Measurements from ENCODE around the gene TUBB2B. TPM values are rescaled to one million over a fixed set of nuclear protein-coding genes. Genes with fewer than 3 reads are reported as not detected.

Gene TUBB2B
- total and polyA plus RNA-seq, 10 of the 15 experiments (the other 5 are each of a cell fraction or from before 2014, with no cell fraction given), result 2.6 to 75.2 (median 21.2) TPM

DNA sequence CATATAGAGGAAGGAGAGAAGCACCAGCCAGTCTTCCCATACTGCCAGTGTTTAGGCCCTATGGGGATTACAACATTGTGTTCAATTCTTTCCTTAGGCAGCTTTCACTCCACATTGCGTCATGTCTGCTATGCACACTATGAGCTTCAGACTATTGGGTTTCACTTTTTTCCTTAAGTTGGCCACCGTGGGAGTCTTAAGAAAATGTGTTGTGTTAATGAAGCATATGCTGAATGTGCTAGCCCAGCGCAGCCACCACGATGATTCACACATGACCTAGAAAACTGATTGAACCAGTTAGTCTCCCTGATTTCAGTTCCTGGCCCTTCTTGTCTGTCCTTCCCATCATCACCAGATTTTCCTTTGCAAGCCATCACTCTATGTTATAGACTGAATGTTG is 21.5 kb downstream of the TUBB2B start:
- Histone ChIP-seq H3K4me1 (ENCODE audit: control insufficient read depth, insufficient read depth, low read length) (peaks cover 54% of the 10 kb centered on the region), H3K27me3 (replicated peaks in 1 of 2; ENCODE audit: control insufficient read depth in 2 of 2, insufficient read depth in 2 of 2, low read length in 1 of 2) (no peaks in the 10 kb centered on the region), H3K9ac (ENCODE audit: control insufficient read depth, insufficient read depth, low read length) (no peak overlapping the region), H2AFZ (ENCODE audit: control insufficient read depth, low read depth, low read length) (no peak overlapping the region), H3K79me2 (ENCODE audit: control insufficient read depth, insufficient read depth, low read length) (no peaks in the 10 kb centered on the region), H3K4me2 (ENCODE audit: control insufficient read depth, insufficient read depth) (no peak overlapping the region), H3K36me3 (ENCODE audit: control insufficient read depth in 2 of 2, insufficient read depth in 2 of 2, low read length in 1 of 2) (no peaks in the 10 kb centered on the region), H3K27ac (ENCODE audit: control insufficient read depth, insufficient read depth) (no peak overlapping the region), H4K20me1 (ENCODE audit: control insufficient read depth, insufficient read depth) (no peaks in the 10 kb centered on the region), H3K9me3 (replicated peaks; ENCODE audit: control insufficient read depth, insufficient read depth, low read length) (peaks cover 4% of the 10 kb centered on the region; the same call in 2 of the 3 replicates), H3K4me3 (no peak overlapping the region)
- FAIRE-seq, result no peak
- 55% methylated on average over 4 of the region's 4 CpGs for WGBS (ENCODE audit: insufficient coverage, insufficient replicate concordance, low lambda C conversion rate, missing lambda C conversion rate)
- SMC1A ChIA-PET (ENCODE audit: uncharacterized antibody, unreplicated experiment), result no interaction called here
- no peak for DNase-seq (ENCODE audit: low read depth, low spot score)
- intact Hi-C loops (cut with micrococcal nuclease; ENCODE audit: unreplicated experiment) (loop anchor here (10.0 kb wide), 1 partner anchor 341 kb away; no protein-coding TSS in a partner anchor), in situ Hi-C loops (cut with MboI) (no loop called here)
- POLR2A ChIA-PET, result interaction anchor here (0.6 kb wide), 1 partner anchor 981 kb away, joined by 3 read pairs; no protein-coding TSS in a partner anchor
- no TSS peak for BruUV-seq (replicated peaks)
- CTCF ChIA-PET, result no interaction called here
- no peak for TF ChIP-seq SREBF1 (IDR thresholded peaks at IDR 0.05; ENCODE audit: low read length)
- TF ChIP-seq RB1 (IDR thresholded peaks at IDR 0.05; ENCODE audit: borderline replicate concordance), result no peak
- no peak for TF ChIP-seq RCOR1 (conservative IDR thresholded peaks at IDR 0.05; ENCODE audit: low read depth, low read length)
- no peak for TF ChIP-seq E2F4 (IDR thresholded peaks at IDR 0.05; ENCODE audit: low read depth, low read length)
- TF ChIP-seq SIX5 (IDR thresholded peaks at IDR 0.05; ENCODE audit: low read depth, low read length, severe bottlenecking), result no peak
- no peak for TF ChIP-seq SRF (IDR thresholded peaks at IDR 0.05; ENCODE audit: low read depth in 2 of 2, low read length in 2 of 2)
- TF ChIP-seq JUND (IDR thresholded peaks at IDR 0.05; ENCODE audit: low read depth, low read length), result no peak
- no peak for TF ChIP-seq HDAC2 (IDR thresholded peaks at IDR 0.05)
- TF ChIP-seq, protein P1, sequence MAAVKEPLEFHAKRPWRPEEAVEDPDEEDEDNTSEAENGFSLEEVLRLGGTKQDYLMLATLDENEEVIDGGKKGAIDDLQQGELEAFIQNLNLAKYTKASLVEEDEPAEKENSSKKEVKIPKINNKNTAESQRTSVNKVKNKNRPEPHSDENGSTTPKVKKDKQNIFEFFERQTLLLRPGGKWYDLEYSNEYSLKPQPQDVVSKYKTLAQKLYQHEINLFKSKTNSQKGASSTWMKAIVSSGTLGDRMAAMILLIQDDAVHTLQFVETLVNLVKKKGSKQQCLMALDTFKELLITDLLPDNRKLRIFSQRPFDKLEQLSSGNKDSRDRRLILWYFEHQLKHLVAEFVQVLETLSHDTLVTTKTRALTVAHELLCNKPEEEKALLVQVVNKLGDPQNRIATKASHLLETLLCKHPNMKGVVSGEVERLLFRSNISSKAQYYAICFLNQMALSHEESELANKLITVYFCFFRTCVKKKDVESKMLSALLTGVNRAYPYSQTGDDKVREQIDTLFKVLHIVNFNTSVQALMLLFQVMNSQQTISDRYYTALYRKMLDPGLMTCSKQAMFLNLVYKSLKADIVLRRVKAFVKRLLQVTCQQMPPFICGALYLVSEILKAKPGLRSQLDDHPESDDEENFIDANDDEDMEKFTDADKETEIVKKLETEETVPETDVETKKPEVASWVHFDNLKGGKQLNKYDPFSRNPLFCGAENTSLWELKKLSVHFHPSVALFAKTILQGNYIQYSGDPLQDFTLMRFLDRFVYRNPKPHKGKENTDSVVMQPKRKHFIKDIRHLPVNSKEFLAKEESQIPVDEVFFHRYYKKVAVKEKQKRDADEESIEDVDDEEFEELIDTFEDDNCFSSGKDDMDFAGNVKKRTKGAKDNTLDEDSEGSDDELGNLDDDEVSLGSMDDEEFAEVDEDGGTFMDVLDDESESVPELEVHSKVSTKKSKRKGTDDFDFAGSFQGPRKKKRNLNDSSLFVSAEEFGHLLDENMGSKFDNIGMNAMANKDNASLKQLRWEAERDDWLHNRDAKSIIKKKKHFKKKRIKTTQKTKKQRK (IDR thresholded peaks at IDR 0.05; ENCODE audit: low read depth, low read length), result no peak
- no peak for TF ChIP-seq JUNB (IDR thresholded peaks at IDR 0.05)
- no peak for TF ChIP-seq MTA3 (IDR thresholded peaks at IDR 0.05; ENCODE audit: borderline replicate concordance, low read length)
- no peak for TF ChIP-seq SP1 (IDR thresholded peaks at IDR 0.05; ENCODE audit: low read depth, low read length)
- no peak for TF ChIP-seq YY1 (IDR thresholded peaks at IDR 0.05; ENCODE audit: low read depth, low read length)
- TF ChIP-seq KLF5 (IDR thresholded peaks at IDR 0.05; ENCODE audit: partially characterized antibody), result no peak
- ATAC-seq, result no peak
- RAD21 ChIA-PET (ENCODE audit: unreplicated experiment), result no interaction called here

Measured in GM12878 (cell line).